HCT116 (cell line): ENCODE results near the gene NHERF2. TPM values are rescaled to one million over a fixed set of nuclear protein-coding genes. Genes with fewer than 3 reads are reported as not detected.

Experiments used
- ATAC-seq: fragments of 200-7000 bp; cut with Tn5 transposase; 2 replicates; pipeline ENCODE4 v1.9.1; 2020; ENCODE audit warnings: mild to moderate bottlenecking, moderate library complexity
- BruUV-seq: library from RNA; stranded (reverse); fragments of 400-500 nt; replicated peaks from 2 replicates; lab custom pipeline; 2021; lab: Mats Ljungman, UMichigan
- CTCF ChIA-PET: fragments of 300-600 bp; sonication (Branson Sonifier 250); formaldehyde crosslinking; loops from one replicate; lab custom pipeline; 2021; ENCODE audit warnings: antibody characterized with exemption; lab: Charles Lee
- POLR2A ChIA-PET: fragments of 300-600, 350-600 bp; sonication (Branson Sonifier 250); formaldehyde crosslinking; loops from one replicate; lab custom pipeline; 2021; ENCODE audit warnings: antibody characterized with exemption; lab: Charles Lee
- RAD21 ChIA-PET, 2 experiments: fragments of 300-600 bp; sonication (Branson Sonifier 250); formaldehyde crosslinking; loops; one replicate each; lab custom pipeline; 2023; ENCODE audit warnings: low total read pairs in 2 of 2; ENCODE audit not compliant: uncharacterized antibody in 2 of 2, unreplicated experiment in 2 of 2, low non-redundant PET in 1 of 2; lab: Charles Lee
- DNase-seq: peaks from one replicate; pipeline ENCODE4 v3.0.0-alpha.2; 2010; ENCODE audit warnings: low read depth, low spot score
- H2AFZ ChIP-seq: fragments of 200-600 bp; shearing (Covaris generic), sonication (generic); 2 replicates; pipeline ENCODE4 v1.6.1; 2017; ENCODE audit warnings: low read depth, mixed run types, mixed read lengths, antibody characterized with exemption, low read length; ENCODE audit not compliant: poor library complexity, severe bottlenecking
- H3K27ac ChIP-seq: 2 replicates; pipeline ENCODE4 v1.5.1; 2012; ENCODE audit warnings: low read depth, low read length
- H3K27me3 ChIP-seq: fragments of 200-600 bp; sonication (generic); 2 replicates; pipeline ENCODE4 v1.6.1; 2016; ENCODE audit warnings: mixed run types, low read length, mixed read lengths; ENCODE audit not compliant: insufficient read depth
- H3K36me3 ChIP-seq, 2 experiments: fragments of 200-500 bp in 1 of 2; fragments of 200-600 bp in 1 of 2; sonication (Bioruptor generic) in 1 of 2; sonication (generic) in 1 of 2; 2 replicates each; pipeline versions ENCODE4 v1.5.1 to v1.6.1; 2014 to 2016; ENCODE audit warnings: low read length in 2 of 2, inconsistent platforms in 1 of 2, mixed read lengths in 1 of 2, mixed run types in 1 of 2; ENCODE audit not compliant: insufficient read depth in 2 of 2, control insufficient read depth in 1 of 2
- H3K4me1 ChIP-seq, 2 experiments: fragments of 200-600 bp in 1 of 2; sonication (generic) in 1 of 2; 2 replicates each; pipeline versions ENCODE4 v1.5.1 to v1.6.1; 2012 to 2017; ENCODE audit warnings: low read length in 2 of 2, inconsistent platforms in 1 of 2, mild to moderate bottlenecking in 1 of 2, mixed read lengths in 1 of 2, mixed run types in 1 of 2, moderate library complexity in 1 of 2; ENCODE audit not compliant: insufficient read depth in 2 of 2, control insufficient read depth in 1 of 2
- H3K4me2 ChIP-seq: fragments of 200-600 bp; sonication (generic); 2 replicates; pipeline ENCODE4 v1.6.1; 2017; ENCODE audit warnings: mixed run types, low read length, mixed read lengths
- H3K4me3 ChIP-seq, 2 experiments: fragments of 200-600 bp in 1 of 2; sonication (generic) in 1 of 2; replicated peaks in 1 of 2; 2 replicates each; pipeline ENCODE4 v1.5.1; 2011 to 2016; ENCODE audit warnings: low read length in 2 of 2, control low read depth in 1 of 2, low read depth in 1 of 2, mild to moderate bottlenecking in 1 of 2, mixed read lengths in 1 of 2, mixed run types in 1 of 2
- H3K79me2 ChIP-seq: fragments of 200-600 bp; sonication (generic); 2 replicates; pipeline ENCODE4 v1.6.1; 2017; ENCODE audit warnings: mild to moderate bottlenecking, mixed run types, low read length, moderate library complexity, mixed read lengths; ENCODE audit not compliant: insufficient read depth
- H3K9ac ChIP-seq: fragments of 200-600 bp; sonication (generic); 2 replicates; pipeline ENCODE4 v1.6.1; 2016; ENCODE audit warnings: low read length, mixed read lengths
- H3K9me2 ChIP-seq: fragments of 200-600 bp; sonication (generic), shearing (Covaris generic); 2 replicates; pipeline ENCODE4 v1.6.1; 2017; ENCODE audit warnings: mixed run types, mild to moderate bottlenecking, moderate library complexity; ENCODE audit not compliant: insufficient read depth
- H3K9me3 ChIP-seq, 2 experiments: fragments of 200-500 bp in 1 of 2; fragments of 200-600 bp in 1 of 2; sonication (Bioruptor generic) in 1 of 2; sonication (generic) in 1 of 2; 2 replicates each; pipeline ENCODE4 v1.6.1; 2014 to 2017; ENCODE audit warnings: low read length in 2 of 2, mixed read lengths in 2 of 2, inconsistent platforms in 1 of 2, low read depth in 1 of 2, mild to moderate bottlenecking in 1 of 2, mixed run types in 1 of 2, moderate library complexity in 1 of 2; ENCODE audit not compliant: control insufficient read depth in 1 of 2, insufficient read depth in 1 of 2
- H4K20me1 ChIP-seq: fragments of 200-600 bp; sonication (generic), shearing (Covaris generic); 2 replicates; pipeline ENCODE4 v1.6.1; 2017; ENCODE audit warnings: mixed run types, mild to moderate bottlenecking, moderate library complexity; ENCODE audit not compliant: insufficient read depth
- CBX3 ChIP-seq: IDR thresholded peaks from 2 replicates; pipeline ENCODE4 v1.6.1; 2012; ENCODE audit warnings: low read depth
- CEBPB ChIP-seq: IDR thresholded peaks from 2 replicates; pipeline ENCODE4 v1.6.1; 2012; ENCODE audit warnings: low read depth
- EGR1 ChIP-seq: IDR thresholded peaks from 2 replicates; pipeline ENCODE4 v1.6.1; 2012; ENCODE audit warnings: low read depth
- EZH2phosphoT487 ChIP-seq: fragments of 200-600 bp; IDR thresholded peaks from 2 replicates; pipeline ENCODE4 v1.6.1; 2018; ENCODE audit warnings: antibody characterized with exemption, borderline replicate concordance
- FOSL1 ChIP-seq: IDR thresholded peaks from 2 replicates; pipeline ENCODE4 v1.6.1; 2012; ENCODE audit warnings: low read depth
- JUND ChIP-seq: IDR thresholded peaks from 2 replicates; pipeline ENCODE4 v1.6.1; 2012
- POLR2A ChIP-seq: IDR thresholded peaks from 2 replicates; pipeline ENCODE4 v1.7.0; 2011; ENCODE audit warnings: borderline replicate concordance; ENCODE audit not compliant: insufficient read depth, insufficient read length; ENCODE audit errors: extremely low read depth
- POLR2AphosphoS5 ChIP-seq: IDR thresholded peaks from 2 replicates; pipeline ENCODE4 v1.6.1; 2011; ENCODE audit warnings: mild to moderate bottlenecking, low read depth, low read length, moderate library complexity
- SIN3A ChIP-seq: IDR thresholded peaks from 2 replicates; pipeline ENCODE4 v1.6.1; 2012; ENCODE audit warnings: low read depth
- SRF ChIP-seq: IDR thresholded peaks from 2 replicates; pipeline ENCODE4 v1.6.1; 2012; ENCODE audit warnings: low read depth
- YY1 ChIP-seq: IDR thresholded peaks from 2 replicates; pipeline ENCODE4 v1.6.1; 2011; ENCODE audit warnings: low read length, low read depth, moderate library complexity, mild to moderate bottlenecking; ENCODE audit not compliant: insufficient replicate concordance; ENCODE audit errors: extremely low read depth
- ZNF274 ChIP-seq: fragments of 200-500 bp; sonication (Bioruptor generic); IDR thresholded peaks from 2 replicates; pipeline ENCODE4 v1.6.1; 2014; ENCODE audit warnings: mild to moderate bottlenecking, low read depth, low read length, inconsistent platforms
- intact Hi-C: fragments of 100-400 bp; cut with micrococcal nuclease; formaldehyde crosslinking; loops from 2 replicates; pipeline ENCODE4 v1.10.0; 2022
- total RNA-seq: library from RNA; stranded (reverse); gene quantifications from one replicate; pipeline ENCODE4 v1.2.1, GENCODE V29; 2021; ENCODE audit not compliant: unreplicated experiment
- TF ChIP-seq, protein P1 (sequence below): IDR thresholded peaks from 2 replicates; pipeline ENCODE4 v1.6.1; 2012
- TF ChIP-seq, protein P2 (sequence below), 3 experiments: fragments of 200-600 bp in 1 of 3; sonication (generic) in 1 of 3; IDR thresholded peaks in 2 of 3; conservative IDR thresholded peaks in 1 of 3; 2 replicates each; pipeline ENCODE4 v1.5.1; 2012 to 2017; ENCODE audit warnings: low read depth in 2 of 3, low read length in 2 of 3, antibody characterized with exemption in 1 of 3, borderline replicate concordance in 1 of 3, control low read depth in 1 of 3, mild to moderate bottlenecking in 1 of 3, mixed read lengths in 1 of 3, mixed run types in 1 of 3, moderate library complexity in 1 of 3; ENCODE audit not compliant: insufficient read depth in 1 of 3
- TF ChIP-seq, protein P3 (sequence below): IDR thresholded peaks from 2 replicates; pipeline ENCODE4 v1.6.1; 2012; ENCODE audit warnings: low read depth

Gene NHERF2
- total RNA-seq, 1 experiment from 2014 or later = 58.4 TPM

DNA sequence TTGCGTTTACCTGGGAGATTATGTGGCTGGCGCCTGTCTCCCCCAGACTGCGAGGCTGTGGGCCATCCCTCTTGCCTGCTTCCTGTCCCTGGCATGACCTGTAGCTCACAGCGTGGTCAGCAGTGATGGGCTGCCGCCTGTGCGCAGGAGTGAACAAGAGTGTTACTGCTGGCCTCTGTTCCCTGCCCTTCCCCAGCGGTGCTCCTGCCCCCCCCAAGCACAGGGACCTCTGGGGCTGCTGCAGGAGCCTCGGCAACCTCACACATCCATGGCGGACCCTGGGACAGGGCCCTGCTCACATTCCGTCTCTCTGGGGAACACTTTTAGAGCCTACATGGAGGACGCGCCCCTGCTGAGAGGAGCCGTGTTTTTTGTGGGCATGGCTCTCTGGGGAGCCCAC lies 31.7 kb downstream of the NHERF2 start:
- Histone ChIP-seq H3K4me1 (no peaks in the 10 kb centered on the region), H3K9me3 (no peaks in the 10 kb centered on the region), H4K20me1 (no peaks in the 10 kb centered on the region), H3K27ac (no peak overlapping the region), H3K36me3 (no peaks in the 10 kb centered on the region; a peak in 2 of 4 replicates), H3K4me3 (no peak overlapping the region), H3K79me2 (no peaks in the 10 kb centered on the region), H3K4me2 (no peak overlapping the region), H3K27me3 (no peaks in the 10 kb centered on the region), H2AFZ (no peak overlapping the region), H3K9me2 (no peaks in the 10 kb centered on the region), H3K9ac (no peak overlapping the region)
- ATAC-seq (no peak), DNase-seq (no peak)
- CTCF ChIA-PET = no interaction called here
- POLR2A ChIA-PET = no interaction called here
- no TSS peak for BruUV-seq
- intact Hi-C loops = no loop called here
- TF ChIP-seq JUND = no peak
- TF ChIP-seq POLR2AphosphoS5 = no peak
- TF ChIP-seq ZNF274 = no peak
- TF ChIP-seq, protein P1, sequence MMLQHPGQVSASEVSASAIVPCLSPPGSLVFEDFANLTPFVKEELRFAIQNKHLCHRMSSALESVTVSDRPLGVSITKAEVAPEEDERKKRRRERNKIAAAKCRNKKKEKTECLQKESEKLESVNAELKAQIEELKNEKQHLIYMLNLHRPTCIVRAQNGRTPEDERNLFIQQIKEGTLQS = no peak
- no peak for TF ChIP-seq EGR1
- TF ChIP-seq CBX3 = no peak
- TF ChIP-seq CEBPB = no peak
- no peak for TF ChIP-seq SIN3A
- TF ChIP-seq, protein P2, sequence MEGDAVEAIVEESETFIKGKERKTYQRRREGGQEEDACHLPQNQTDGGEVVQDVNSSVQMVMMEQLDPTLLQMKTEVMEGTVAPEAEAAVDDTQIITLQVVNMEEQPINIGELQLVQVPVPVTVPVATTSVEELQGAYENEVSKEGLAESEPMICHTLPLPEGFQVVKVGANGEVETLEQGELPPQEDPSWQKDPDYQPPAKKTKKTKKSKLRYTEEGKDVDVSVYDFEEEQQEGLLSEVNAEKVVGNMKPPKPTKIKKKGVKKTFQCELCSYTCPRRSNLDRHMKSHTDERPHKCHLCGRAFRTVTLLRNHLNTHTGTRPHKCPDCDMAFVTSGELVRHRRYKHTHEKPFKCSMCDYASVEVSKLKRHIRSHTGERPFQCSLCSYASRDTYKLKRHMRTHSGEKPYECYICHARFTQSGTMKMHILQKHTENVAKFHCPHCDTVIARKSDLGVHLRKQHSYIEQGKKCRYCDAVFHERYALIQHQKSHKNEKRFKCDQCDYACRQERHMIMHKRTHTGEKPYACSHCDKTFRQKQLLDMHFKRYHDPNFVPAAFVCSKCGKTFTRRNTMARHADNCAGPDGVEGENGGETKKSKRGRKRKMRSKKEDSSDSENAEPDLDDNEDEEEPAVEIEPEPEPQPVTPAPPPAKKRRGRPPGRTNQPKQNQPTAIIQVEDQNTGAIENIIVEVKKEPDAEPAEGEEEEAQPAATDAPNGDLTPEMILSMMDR (IDR thresholded peaks at IDR 0.05 in 2 of 3, conservative IDR thresholded peaks at IDR 0.05 in 1 of 3; ENCODE audit: borderline replicate concordance in 1 of 3, insufficient read depth in 1 of 3, low read depth in 2 of 3, low read length in 2 of 3) = no peak
- RAD21 ChIA-PET = no interaction called here

DNA sequence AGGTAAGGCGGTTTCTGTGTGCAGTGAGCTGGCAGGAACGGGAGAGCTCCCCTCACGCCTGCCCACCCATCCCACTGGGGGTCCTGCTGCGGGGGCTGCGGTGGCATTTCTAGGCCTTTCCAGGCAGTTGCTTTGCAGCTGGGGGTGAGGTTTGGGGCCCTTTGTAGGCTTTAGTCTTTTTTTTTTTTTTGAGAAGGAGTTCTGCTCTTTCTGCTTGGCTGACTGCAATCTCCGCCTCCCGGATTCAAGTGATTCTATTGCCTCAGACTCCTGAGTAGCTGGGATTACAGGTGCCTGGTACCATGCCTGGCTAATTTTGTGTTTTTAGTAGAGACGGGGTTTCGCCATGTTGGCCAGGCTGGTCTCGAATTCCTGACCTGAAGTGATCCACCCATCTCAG lies 32.2 kb downstream of the NHERF2 start:
- BruUV-seq = no TSS peak
- TF ChIP-seq EGR1 (no peak), SRF (no peak), POLR2A (no peak), EZH2phosphoT487 (no peak), YY1 (no peak), FOSL1 (no peak)
- TF ChIP-seq, protein P3, sequence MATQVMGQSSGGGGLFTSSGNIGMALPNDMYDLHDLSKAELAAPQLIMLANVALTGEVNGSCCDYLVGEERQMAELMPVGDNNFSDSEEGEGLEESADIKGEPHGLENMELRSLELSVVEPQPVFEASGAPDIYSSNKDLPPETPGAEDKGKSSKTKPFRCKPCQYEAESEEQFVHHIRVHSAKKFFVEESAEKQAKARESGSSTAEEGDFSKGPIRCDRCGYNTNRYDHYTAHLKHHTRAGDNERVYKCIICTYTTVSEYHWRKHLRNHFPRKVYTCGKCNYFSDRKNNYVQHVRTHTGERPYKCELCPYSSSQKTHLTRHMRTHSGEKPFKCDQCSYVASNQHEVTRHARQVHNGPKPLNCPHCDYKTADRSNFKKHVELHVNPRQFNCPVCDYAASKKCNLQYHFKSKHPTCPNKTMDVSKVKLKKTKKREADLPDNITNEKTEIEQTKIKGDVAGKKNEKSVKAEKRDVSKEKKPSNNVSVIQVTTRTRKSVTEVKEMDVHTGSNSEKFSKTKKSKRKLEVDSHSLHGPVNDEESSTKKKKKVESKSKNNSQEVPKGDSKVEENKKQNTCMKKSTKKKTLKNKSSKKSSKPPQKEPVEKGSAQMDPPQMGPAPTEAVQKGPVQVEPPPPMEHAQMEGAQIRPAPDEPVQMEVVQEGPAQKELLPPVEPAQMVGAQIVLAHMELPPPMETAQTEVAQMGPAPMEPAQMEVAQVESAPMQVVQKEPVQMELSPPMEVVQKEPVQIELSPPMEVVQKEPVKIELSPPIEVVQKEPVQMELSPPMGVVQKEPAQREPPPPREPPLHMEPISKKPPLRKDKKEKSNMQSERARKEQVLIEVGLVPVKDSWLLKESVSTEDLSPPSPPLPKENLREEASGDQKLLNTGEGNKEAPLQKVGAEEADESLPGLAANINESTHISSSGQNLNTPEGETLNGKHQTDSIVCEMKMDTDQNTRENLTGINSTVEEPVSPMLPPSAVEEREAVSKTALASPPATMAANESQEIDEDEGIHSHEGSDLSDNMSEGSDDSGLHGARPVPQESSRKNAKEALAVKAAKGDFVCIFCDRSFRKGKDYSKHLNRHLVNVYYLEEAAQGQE = no peak

More for the DNA sequence above, 32.2 kb downstream of the NHERF2 start:
- ChIA-PET POLR2A (no interaction called here), RAD21 (no interaction called here), CTCF (interaction anchor here (0.8 kb wide), 1 partner anchor 43 kb away, joined by 3 read pairs; no protein-coding TSS in a partner anchor)
- Histone ChIP-seq H3K36me3 (no peaks in the 10 kb centered on the region; a peak in 2 of 4 replicates), H3K9me3 (no peaks in the 10 kb centered on the region), H3K4me2 (no peak overlapping the region), H3K9ac (no peak overlapping the region), H3K27me3 (no peaks in the 10 kb centered on the region), H2AFZ (no peak overlapping the region), H3K4me3 (no peak overlapping the region), H3K9me2 (no peaks in the 10 kb centered on the region), H3K27ac (no peak overlapping the region), H3K4me1 (no peaks in the 10 kb centered on the region), H3K79me2 (no peaks in the 10 kb centered on the region), H4K20me1 (no peaks in the 10 kb centered on the region)
- intact Hi-C loops = no loop called here
- ATAC-seq (no peak), DNase-seq (no peak)
